ENCODE measurements around the gene MIER1.
A peak's percentile ranks its signal among the peaks of the same experiment; 100 is the strongest.
"Not testable (repeated sequence)": the region's sequence is repeated elsewhere in the genome, so short reads cannot be mapped to it uniquely, and the experiment has no call there.

The MIER1 gene

GRCh38 chr1:66957938-66958337 lies 33.1 kb downstream of the MIER1 start:
- Histone ChIP-seq H3K36me3 (ENCODE audit: control insufficient read depth in 2 of 2, insufficient read depth in 1 of 2, low read length in 2 of 2) (peaks cover 25 to 81% of the 10 kb centered on the region in 2 experiments), H3K4me1 (ENCODE audit: control insufficient read depth, insufficient read depth, low read length) (no peaks in the 10 kb centered on the region), H3K27ac (ENCODE audit: extremely low read depth, low read depth, low read length) (no peak overlapping the region), H3K4me3 (ENCODE audit: low read depth, low read length) (no peak overlapping the region), H3K9me3 (ENCODE audit: control insufficient read depth, insufficient read depth, low read depth, low read length) (no peaks in the 10 kb centered on the region)
- TF ChIP-seq ZNF513 (tag by site-specific recombination; IDR thresholded peaks at IDR 0.05) (peak; percentile 93), EGR2 (tag by site-specific recombination; IDR thresholded peaks at IDR 0.05; ENCODE audit: low read depth) (no peak)
- CTCF ChIA-PET = no interaction called here
- POLR2A ChIA-PET = no interaction called here

- peaks cover 35 to 88% of the 10 kb centered on the region in 2 experiments for H3K36me3 ChIP-seq (ENCODE audit: control insufficient read depth in 2 of 2, insufficient read depth in 1 of 2, low read length in 2 of 2)
- POLR2A ChIA-PET; H3K27ac ChIP-seq (ENCODE audit: extremely low read depth, low read depth, low read length); CTCF ChIA-PET; H3K9me3 ChIP-seq (ENCODE audit: control insufficient read depth, insufficient read depth, low read depth, low read length); H3K4me1 ChIP-seq (ENCODE audit: control insufficient read depth, insufficient read depth, low read length); H3K4me3 ChIP-seq (ENCODE audit: low read depth, low read length): not testable (repeated sequence)
- TF ChIP-seq ZNF280D (tag by site-specific recombination; IDR thresholded peaks at IDR 0.05) = peak; percentile 81
- TF ChIP-seq ZNF184 (tag by site-specific recombination; IDR thresholded peaks at IDR 0.05) = peak; percentile 90
- TF ChIP-seq ZNF580 (tag by site-specific recombination; IDR thresholded peaks at IDR 0.05) = peak; percentile 81
- TF ChIP-seq SCRT2 (tag by site-specific recombination; IDR thresholded peaks at IDR 0.05) = peak; percentile 52
- TF ChIP-seq ZNF146 (tag by site-specific recombination; IDR thresholded peaks at IDR 0.05) = peak; percentile 99
Measured at GRCh38 chr1:66966188-66966873, 41.5 kb downstream of the MIER1 start.

GRCh38 chr1:66968574-66968973 lies 43.8 kb downstream of the MIER1 start:
- POLR2A ChIA-PET = no interaction called here
- Histone ChIP-seq H3K4me1 (ENCODE audit: control insufficient read depth, insufficient read depth, low read length) (no peaks in the 10 kb centered on the region), H3K36me3 (ENCODE audit: control insufficient read depth in 2 of 2, insufficient read depth in 1 of 2, low read length in 2 of 2) (peaks cover 36 to 84% of the 10 kb centered on the region in 2 experiments), H3K27ac (ENCODE audit: extremely low read depth, low read depth, low read length) (no peak overlapping the region), H3K9me3 (ENCODE audit: control insufficient read depth, insufficient read depth, low read depth, low read length) (no peaks in the 10 kb centered on the region), H3K4me3 (ENCODE audit: low read depth, low read length) (no peak overlapping the region)
- CTCF ChIA-PET = interaction anchor here (1.1 kb wide), 1 partner anchor 181 kb away, joined by 3 read pairs; no protein-coding TSS in a partner anchor
- no peak for TF ChIP-seq ZNF785 (tag by site-specific recombination; IDR thresholded peaks at IDR 0.05)
- TF ChIP-seq KLF9 (tag by site-specific recombination; IDR thresholded peaks at IDR 0.05; ENCODE audit: low read depth) = no peak
- no peak for TF ChIP-seq SCRT2 (tag by site-specific recombination; IDR thresholded peaks at IDR 0.05)
- TF ChIP-seq SETDB1 (IDR thresholded peaks at IDR 0.05; ENCODE audit: insufficient read length, low read length) = no peak
- TF ChIP-seq SCRT1 (tag by site-specific recombination; IDR thresholded peaks at IDR 0.05; ENCODE audit: borderline replicate concordance) = no peak
- no peak for TF ChIP-seq BCL6B (tag by site-specific recombination; IDR thresholded peaks at IDR 0.05)
- TF ChIP-seq MEIS1 (CRISPR knock-in tag; IDR thresholded peaks at IDR 0.05; ENCODE audit: borderline replicate concordance) = no peak
- no peak for TF ChIP-seq ZNF24 (tag by site-specific recombination; IDR thresholded peaks at IDR 0.05)
- TF ChIP-seq ZNF174 (tag by site-specific recombination; IDR thresholded peaks at IDR 0.05) = no peak
- no peak for TF ChIP-seq ZNF146 (tag by site-specific recombination; IDR thresholded peaks at IDR 0.05)
- no peak for TF ChIP-seq AEBP2 (tag by site-specific recombination; IDR thresholded peaks at IDR 0.05; ENCODE audit: borderline replicate concordance)
- TF ChIP-seq ZNF707 (tag by site-specific recombination; IDR thresholded peaks at IDR 0.05) = no peak
- TF ChIP-seq PRDM10 (tag by site-specific recombination; IDR thresholded peaks at IDR 0.05) = no peak

Measured in HEK293 (cell line).